Stimulated activated naive B cell treated with anti-CD40 and anti-IgM and Interleukin-4, amounts not matched to agents 10 μg/mL and 1 μg/mL and 100 μg/mL, for 72 hours (primary cell): ENCODE measurements around the gene SLC43A3.

ENCODE experiments used
- ATAC-seq, 2 donors: fragments of 150-1000 bp; cut with Tn5 transposase; replicated peaks; 2 replicates each; pipeline ENCODE4 v1.10.0; 2021; ENCODE audit warnings: moderate library complexity in 1 of 2
- DNase-seq: peaks from one replicate; pipeline ENCODE4 v3.0.0; 2021
- H3K27ac Mint-ChIP-seq: one replicate; pipeline ENCODE4 v1.8.0; 2022; ENCODE audit warnings: mild to moderate bottlenecking, mixed read lengths
- H3K27me3 Mint-ChIP-seq, 2 donors: one replicate each; pipeline ENCODE4 v1.8.0; 2022; ENCODE audit warnings: mixed read lengths in 2 of 2
- H3K36me3 Mint-ChIP-seq, 2 donors: one replicate each; pipeline ENCODE4 v1.8.0; 2022; ENCODE audit warnings: mixed read lengths in 2 of 2, mild to moderate bottlenecking in 1 of 2
- H3K4me1 Mint-ChIP-seq, 2 donors: one replicate each; pipeline ENCODE4 v1.8.0; 2022; ENCODE audit warnings: mixed read lengths in 2 of 2, mild to moderate bottlenecking in 1 of 2
- H3K4me3 Mint-ChIP-seq, 2 donors: one replicate each; pipeline ENCODE4 v1.8.0; 2022; ENCODE audit warnings: mild to moderate bottlenecking in 2 of 2, mixed read lengths in 2 of 2, moderate library complexity in 1 of 2
- H3K9me3 Mint-ChIP-seq, 2 donors: one replicate each; pipeline ENCODE4 v1.8.0; 2022; ENCODE audit warnings: mixed read lengths in 2 of 2, mild to moderate bottlenecking in 1 of 2

Gene SLC43A3

DNA sequence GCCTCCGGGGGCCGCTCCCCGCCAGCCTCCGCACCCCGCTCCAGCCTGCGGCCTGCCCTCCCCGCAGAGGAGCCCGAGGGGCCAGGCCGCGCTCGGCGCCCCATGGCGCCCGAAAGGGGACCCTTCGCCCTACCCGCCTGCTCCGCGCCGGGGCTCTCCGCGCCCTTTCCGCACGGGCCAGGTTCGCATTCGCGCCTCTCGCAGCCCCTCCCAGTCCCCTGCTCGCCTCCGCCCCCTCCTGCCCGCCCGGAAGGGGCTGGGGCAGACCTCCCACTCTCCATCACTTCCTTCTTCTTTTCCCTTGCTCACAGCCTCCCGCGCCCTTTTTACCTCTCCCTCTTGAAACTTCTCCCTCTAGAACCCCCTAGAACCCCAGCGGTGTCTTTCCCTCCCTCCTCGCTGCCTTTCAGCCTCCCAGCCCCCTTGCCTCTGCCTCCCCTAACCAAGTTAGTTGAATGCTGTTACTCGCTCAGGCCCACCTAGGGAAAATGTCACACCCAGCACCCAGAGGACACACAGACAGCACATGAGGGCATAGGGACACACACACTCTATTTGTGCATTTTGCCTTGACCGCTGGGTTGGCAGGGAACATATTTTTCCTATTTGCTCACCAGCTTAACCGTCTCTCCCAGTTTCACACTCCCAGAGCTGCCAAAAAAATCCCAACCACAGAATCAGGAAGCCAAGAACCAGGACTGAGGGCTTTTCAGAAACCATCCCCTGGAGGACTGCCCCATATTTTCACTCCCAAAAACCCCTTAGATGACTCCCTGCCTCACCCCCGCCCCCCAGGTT lies at the start of gene SLC43A3:
SLC43A3 (minus strand) TSS at position 193 of the 798 bp plus-strand sequence. CDS start 949 bp downstream, outside the sequence.
- DNase-seq: peak; percentile 76
- Mint-ChIP-seq H3K4me1 (peaks cover 40 to 61% of the 10 kb centered on the region in 2 donors), H3K27me3 (no peaks in the 10 kb centered on the region), H3K9me3 (no peaks in the 10 kb centered on the region), H3K36me3 (peaks cover 24 to 43% of the 10 kb centered on the region in 2 donors), H3K27ac (peak within 1 kb of the TSS; percentile 97), H3K4me3 (peak within 1 kb of the TSS; percentile 87 to 92)
- peak; percentile 60 to 68 for ATAC-seq

DNA sequence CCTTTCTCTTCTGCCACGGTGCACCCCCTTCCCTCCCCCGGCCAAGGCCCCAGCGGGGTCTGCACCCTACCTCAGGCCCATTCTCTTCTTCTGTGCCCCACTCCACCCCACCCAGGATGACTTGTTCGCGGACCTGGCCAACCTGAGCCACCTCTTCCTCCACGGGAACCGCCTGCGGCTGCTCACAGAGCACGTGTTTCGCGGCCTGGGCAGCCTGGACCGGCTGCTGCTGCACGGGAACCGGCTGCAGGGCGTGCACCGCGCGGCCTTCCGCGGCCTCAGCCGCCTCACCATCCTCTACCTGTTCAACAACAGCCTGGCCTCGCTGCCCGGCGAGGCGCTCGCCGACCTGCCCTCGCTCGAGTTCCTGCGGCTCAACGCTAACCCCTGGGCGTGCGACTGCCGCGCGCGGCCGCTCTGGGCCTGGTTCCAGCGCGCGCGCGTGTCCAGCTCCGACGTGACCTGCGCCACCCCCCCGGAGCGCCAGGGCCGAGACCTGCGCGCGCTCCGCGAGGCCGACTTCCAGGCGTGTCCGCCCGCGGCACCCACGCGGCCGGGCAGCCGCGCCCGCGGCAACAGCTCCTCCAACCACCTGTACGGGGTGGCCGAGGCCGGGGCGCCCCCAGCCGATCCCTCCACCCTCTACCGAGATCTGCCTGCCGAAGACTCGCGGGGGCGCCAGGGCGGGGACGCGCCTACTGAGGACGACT lies 49.3 kb upstream of the SLC43A3 start:
- peak overlapping the region; percentile 81 to 82 for H3K4me3 Mint-ChIP-seq
- no peaks in the 10 kb centered on the region for H3K36me3 Mint-ChIP-seq
- H3K27ac Mint-ChIP-seq: peak overlapping the region; percentile 16
- H3K4me1 Mint-ChIP-seq: peaks cover 33 to 60% of the 10 kb centered on the region in 2 donors
- DNase-seq (no peak), ATAC-seq (peak; percentile 46 to 52)
- peaks cover 25 to 29% of the 10 kb centered on the region in 2 donors for H3K27me3 Mint-ChIP-seq
- no peaks in the 10 kb centered on the region for H3K9me3 Mint-ChIP-seq

DNA sequence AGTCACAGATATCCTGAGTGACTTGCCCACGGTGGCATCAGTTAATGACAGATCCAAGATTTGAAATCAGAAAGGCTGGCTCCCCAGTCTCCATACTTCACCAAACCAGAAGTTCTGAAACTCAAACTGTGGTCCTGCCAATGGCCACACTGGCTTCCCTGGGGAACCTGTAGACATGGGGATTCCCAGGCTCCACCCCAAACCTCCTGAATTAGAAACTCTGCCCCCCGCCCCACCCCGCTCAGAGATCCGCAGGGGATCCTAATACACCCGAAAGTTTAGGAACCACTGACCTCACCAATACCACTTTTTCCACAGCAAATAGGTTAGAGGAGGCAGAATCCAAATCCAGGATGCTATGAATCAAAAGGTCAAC lies 48.7 kb upstream of the SLC43A3 start:
- Mint-ChIP-seq H3K4me1 (peaks cover 33 to 60% of the 10 kb centered on the region in 2 donors), H3K27ac (peak overlapping the region; percentile 16), H3K4me3 (peak overlapping the region; percentile 81 to 82), H3K36me3 (no peaks in the 10 kb centered on the region), H3K9me3 (no peaks in the 10 kb centered on the region), H3K27me3 (peaks cover 23 to 29% of the 10 kb centered on the region in 2 donors)
- ATAC-seq: peak; percentile 38 to 45
- no peak for DNase-seq

DNA sequence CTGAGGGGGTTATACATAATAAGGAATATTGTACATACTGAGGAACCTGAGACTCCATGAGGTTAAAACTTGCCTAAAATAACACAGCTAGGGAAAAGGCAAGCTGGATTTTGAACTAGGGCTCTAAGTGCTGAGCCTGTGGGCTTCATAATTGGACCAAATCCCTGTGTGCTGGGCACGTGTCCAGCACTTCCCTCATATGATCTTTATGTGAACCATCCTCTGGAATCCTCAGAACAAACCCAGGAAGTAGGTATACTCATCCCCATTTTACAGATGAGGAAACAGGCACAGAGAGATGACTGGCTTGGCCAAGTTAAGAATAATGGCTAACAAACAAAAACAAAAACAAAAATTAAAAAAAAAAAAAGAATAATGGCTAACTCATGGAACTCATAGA lies 48.3 kb upstream of the SLC43A3 start:
- Mint-ChIP-seq H3K36me3 (no peaks in the 10 kb centered on the region), H3K27me3 (peaks cover 23 to 29% of the 10 kb centered on the region in 2 donors), H3K4me3 (no peak overlapping the region), H3K9me3 (no peaks in the 10 kb centered on the region), H3K27ac (no peak overlapping the region), H3K4me1 (peaks cover 32 to 57% of the 10 kb centered on the region in 2 donors)
- DNase-seq (no peak), ATAC-seq (no peak)

DNA sequence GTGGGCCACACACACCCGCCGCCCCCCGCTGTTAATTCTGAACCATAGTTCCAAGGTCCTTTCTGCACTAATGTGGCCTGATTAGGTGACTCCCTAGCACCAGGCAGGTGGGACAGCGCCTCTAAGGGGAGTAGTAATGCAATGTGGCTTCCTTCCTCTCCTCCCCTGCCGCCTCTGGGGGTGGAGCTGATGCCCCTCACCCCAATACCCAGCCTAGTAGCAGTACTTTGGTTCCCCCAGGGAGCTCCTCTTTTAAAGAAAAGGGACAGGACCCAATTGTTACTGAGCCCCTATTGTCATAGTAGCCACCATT lies 47.8 kb upstream of the SLC43A3 start:
- H3K27me3 Mint-ChIP-seq: peaks cover 23 to 29% of the 10 kb centered on the region in 2 donors
- no peak overlapping the region for H3K4me3 Mint-ChIP-seq
- H3K4me1 Mint-ChIP-seq: peaks cover 30 to 54% of the 10 kb centered on the region in 2 donors
- no peaks in the 10 kb centered on the region for H3K36me3 Mint-ChIP-seq
- H3K27ac Mint-ChIP-seq: no peak overlapping the region
- H3K9me3 Mint-ChIP-seq: no peaks in the 10 kb centered on the region
- no peak for DNase-seq
- ATAC-seq: no peak

DNA sequence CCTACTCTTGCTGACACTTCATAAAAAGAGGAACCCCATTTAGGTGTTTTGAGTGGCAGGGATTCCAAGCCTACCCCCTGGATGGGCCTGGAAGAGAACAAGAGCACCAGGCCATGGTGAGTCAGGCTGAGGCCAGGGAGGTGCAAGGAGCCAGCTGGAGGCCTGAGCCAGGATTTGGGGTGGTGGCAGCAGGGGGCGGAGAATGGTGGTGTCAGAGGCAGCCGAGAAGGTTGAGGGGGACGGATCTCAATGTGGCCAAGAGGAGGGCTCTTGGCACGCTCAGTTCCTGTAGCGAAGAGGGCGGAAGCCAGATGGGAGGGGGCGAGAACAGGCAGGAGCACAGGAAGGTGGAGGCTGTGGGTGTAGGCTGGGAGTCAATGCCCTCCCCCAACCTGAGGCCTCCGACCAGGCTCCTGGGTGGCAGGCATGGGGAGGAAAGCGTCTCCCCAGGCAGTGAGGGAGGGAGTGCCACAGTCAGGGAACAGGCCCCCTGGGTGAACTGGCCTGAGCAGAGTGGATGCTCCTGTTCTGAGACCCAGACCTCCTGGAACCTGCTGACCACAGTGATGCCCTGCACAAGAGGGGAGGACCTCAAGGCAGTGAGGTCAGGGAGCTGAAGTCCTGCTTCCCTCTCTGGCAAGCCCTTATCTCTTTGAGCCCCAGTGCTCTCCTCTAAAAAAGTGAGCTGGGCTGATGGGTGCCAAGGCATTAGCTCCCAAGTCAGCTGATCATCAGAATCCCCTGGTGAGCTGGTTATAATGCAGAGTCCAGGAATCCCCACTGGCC lies 47.3 kb upstream of the SLC43A3 start:
- H3K27me3 Mint-ChIP-seq: peaks cover 18 to 29% of the 10 kb centered on the region in 2 donors
- peak; percentile 28 to 44 for ATAC-seq
- no peaks in the 10 kb centered on the region for H3K36me3 Mint-ChIP-seq
- peak overlapping the region; percentile 2 to 57 for H3K4me3 Mint-ChIP-seq
- H3K27ac Mint-ChIP-seq: peak overlapping the region; percentile 84
- DNase-seq: no peak
- H3K4me1 Mint-ChIP-seq: peaks cover 25 to 49% of the 10 kb centered on the region in 2 donors
- no peaks in the 10 kb centered on the region for H3K9me3 Mint-ChIP-seq

DNA sequence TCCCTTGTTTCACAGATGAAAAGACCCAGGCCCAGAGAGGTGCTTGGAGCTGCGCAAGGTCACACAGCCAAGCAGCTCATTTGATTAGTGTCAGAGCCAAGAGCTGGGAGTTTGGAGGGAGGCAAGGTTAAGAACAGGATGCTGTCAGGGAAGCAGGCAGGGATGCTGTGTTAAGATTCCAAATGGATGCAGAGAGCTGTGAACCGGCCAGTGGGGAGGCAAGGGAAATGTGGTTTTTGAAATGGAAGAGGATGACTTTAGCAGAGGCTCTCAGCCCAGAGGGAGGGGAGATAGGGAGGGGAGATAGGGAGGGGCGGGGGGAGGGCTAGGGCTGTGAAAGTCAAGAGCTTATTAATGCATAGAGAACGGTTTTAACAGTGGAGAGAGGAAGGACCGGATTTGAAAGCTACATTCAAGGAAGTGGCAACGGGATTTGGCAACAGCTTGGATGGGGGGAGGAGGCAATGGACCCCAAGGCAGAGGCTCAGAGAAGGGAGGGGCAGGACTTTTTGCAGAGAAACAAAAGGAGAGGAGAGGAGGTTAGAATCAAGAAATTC lies 46.4 kb upstream of the SLC43A3 start:
- Mint-ChIP-seq H3K27ac (peak overlapping the region; percentile 42), H3K27me3 (peaks cover 18 to 29% of the 10 kb centered on the region in 2 donors), H3K36me3 (no peaks in the 10 kb centered on the region), H3K4me3 (no peak overlapping the region), H3K9me3 (no peaks in the 10 kb centered on the region), H3K4me1 (peaks cover 25 to 48% of the 10 kb centered on the region in 2 donors)
- no peak for ATAC-seq
- no peak for DNase-seq

DNA sequence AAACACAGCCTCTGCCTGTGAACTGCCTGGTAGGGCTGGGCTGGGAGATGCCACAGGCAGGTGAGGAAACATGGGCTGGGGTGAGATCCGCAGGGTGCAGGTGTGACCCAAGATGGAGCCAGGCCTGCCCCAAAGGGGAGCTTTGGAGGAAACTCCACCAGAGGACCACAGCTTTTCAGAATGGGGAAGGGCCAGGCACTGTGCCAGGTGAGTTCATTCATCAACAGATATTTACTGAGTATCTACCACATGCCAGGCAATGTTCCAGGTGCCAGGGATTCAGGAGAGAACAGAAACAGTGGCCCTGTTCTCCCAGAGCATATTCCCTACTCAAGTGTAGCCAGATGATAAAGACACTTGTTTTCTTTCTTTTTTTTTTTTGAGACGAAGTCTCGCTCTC lies 44.6 kb upstream of the SLC43A3 start:
- Mint-ChIP-seq H3K36me3 (no peaks in the 10 kb centered on the region), H3K4me1 (peaks cover 20 to 35% of the 10 kb centered on the region in 2 donors), H3K4me3 (no peak overlapping the region), H3K27ac (no peak overlapping the region), H3K27me3 (peaks cover 12 to 13% of the 10 kb centered on the region in 2 donors), H3K9me3 (no peaks in the 10 kb centered on the region)
- no peak for ATAC-seq
- DNase-seq: no peak

DNA sequence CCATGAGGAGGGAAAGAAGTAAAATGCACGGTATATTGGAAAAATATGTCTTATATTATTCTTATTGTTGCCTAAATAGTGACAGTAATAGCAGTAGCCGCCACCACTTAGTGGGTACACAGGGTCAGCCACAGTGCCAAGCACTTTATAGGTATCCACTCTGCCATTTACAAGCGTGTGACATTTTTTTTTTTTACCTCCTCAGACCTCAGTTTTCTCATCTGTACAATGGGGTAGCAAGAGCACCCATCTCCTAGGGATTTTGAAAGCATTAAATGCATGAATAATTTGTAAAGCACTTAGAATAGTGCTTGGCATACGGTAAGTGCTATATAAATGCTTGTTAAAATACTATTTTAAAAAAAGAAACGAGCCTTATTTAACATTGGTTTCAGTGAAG lies 42.3 kb upstream of the SLC43A3 start:
- peaks cover 11 to 13% of the 10 kb centered on the region in 2 donors for H3K4me1 Mint-ChIP-seq
- no peaks in the 10 kb centered on the region for H3K36me3 Mint-ChIP-seq
- DNase-seq: no peak
- peaks cover 6 to 12% of the 10 kb centered on the region in 2 donors for H3K27me3 Mint-ChIP-seq
- no peak for ATAC-seq
- H3K9me3 Mint-ChIP-seq: no peaks in the 10 kb centered on the region
- no peak overlapping the region for H3K27ac Mint-ChIP-seq
- H3K4me3 Mint-ChIP-seq: no peak overlapping the region

DNA sequence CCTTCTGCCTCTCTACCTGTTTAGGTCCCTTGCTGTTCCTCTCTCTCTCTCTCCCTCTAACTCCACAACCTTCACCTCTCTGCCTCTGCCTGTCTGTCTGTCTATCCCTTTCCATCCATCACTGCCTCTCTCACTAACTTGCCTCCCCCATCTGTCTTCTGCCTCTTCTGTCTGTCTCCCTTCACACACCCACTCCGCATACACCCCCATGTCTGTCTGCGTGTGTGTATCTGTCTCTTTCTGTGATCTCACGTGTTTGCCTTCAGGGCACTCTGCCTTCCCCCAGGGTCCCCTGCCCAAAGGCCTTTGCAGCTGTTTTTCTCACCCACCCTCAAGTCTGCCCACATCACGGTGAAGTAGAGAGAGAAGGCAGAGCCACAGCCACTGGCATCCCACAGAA lies 41.4 kb upstream of the SLC43A3 start:
- no peak overlapping the region for H3K27ac Mint-ChIP-seq
- ATAC-seq: no peak
- H3K36me3 Mint-ChIP-seq: no peaks in the 10 kb centered on the region
- no peak overlapping the region for H3K4me3 Mint-ChIP-seq
- peaks cover 0 to 6% of the 10 kb centered on the region in 2 donors for H3K27me3 Mint-ChIP-seq
- no peak for DNase-seq
- no peaks in the 10 kb centered on the region for H3K9me3 Mint-ChIP-seq
- peaks cover 3% of the 10 kb centered on the region in 2 donors for H3K4me1 Mint-ChIP-seq

DNA sequence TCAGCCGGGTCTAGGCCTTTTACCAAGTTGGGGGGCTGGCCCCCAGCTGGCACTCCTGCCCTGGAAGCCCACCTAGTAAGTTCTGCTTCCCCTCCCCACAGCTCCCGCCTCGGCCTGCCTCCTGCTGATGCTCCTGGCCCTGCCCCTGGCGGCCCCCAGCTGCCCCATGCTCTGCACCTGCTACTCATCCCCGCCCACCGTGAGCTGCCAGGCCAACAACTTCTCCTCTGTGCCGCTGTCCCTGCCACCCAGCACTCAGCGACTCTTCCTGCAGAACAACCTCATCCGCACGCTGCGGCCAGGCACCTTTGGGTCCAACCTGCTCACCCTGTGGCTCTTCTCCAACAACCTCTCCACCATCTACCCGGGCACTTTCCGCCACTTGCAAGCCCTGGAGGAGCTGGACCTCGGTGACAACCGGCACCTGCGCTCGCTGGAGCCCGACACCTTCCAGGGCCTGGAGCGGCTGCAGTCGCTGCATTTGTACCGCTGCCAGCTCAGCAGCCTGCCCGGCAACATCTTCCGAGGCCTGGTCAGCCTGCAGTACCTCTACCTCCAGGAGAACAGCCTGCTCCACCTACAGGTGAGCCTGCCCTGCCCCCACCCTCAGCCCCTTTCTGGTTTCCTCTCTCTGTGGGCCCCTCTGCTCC lies 40.7 kb upstream of the SLC43A3 start:
- Mint-ChIP-seq H3K36me3 (no peaks in the 10 kb centered on the region), H3K27ac (no peak overlapping the region), H3K4me1 (peaks cover 0 to 1% of the 10 kb centered on the region in 2 donors), H3K4me3 (no peak overlapping the region), H3K27me3 (peaks cover under 1 to 5% of the 10 kb centered on the region in 2 donors), H3K9me3 (no peaks in the 10 kb centered on the region)
- ATAC-seq (no peak), DNase-seq (no peak)

DNA sequence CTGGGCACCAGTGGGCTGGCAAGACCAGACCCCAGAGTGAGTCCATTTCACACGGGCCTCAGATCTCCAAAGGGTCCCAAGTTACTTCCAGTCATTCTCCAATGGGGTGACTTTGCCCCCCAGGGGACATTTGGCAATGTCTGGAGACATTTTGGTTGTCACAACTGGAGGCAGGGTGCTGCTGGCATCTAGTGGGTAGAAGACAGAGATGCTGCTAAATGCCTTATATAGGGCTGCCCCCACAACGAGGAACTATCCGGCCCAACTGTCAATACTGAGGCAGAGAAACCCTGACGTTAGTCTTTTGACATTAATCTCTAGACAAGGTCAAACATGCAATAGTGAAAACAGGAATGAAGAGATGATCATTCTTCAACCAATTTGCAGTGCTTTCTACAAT lies 39.8 kb upstream of the SLC43A3 start:
- Mint-ChIP-seq H3K36me3 (no peaks in the 10 kb centered on the region), H3K4me1 (no peaks in the 10 kb centered on the region), H3K9me3 (no peaks in the 10 kb centered on the region), H3K4me3 (no peak overlapping the region), H3K27me3 (peaks cover 10 to 11% of the 10 kb centered on the region in 2 donors), H3K27ac (no peak overlapping the region)
- DNase-seq: no peak
- ATAC-seq: no peak

DNA sequence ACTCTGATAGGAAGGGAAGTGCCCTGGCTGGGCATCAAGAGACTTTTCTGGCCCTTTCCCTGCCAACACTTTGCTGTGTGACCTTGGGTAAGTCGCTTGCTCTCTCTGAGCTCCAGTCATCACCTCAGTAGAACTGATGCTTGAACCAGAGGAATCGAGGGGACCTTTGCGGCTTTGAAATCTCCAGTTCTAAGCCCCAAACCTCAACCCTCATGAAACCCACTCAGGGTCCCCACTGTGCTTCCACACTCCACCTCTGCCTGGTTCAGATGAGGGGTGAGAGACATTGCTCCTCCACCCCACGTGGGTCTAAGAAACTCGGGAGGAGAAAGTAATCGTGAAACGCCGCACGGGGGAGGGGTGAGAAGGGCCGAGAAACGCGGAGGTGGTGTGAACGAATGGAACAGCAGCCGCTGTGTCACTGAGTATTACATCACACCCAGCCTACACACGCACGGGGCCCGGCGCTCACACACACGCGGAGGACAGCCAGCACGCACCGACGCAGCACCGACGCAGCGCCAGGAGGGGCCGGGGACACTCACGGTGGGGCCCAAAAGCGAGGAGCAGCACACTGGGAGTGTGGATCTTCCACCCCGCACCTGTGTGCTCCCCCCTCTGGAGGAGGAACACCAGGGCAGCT lies 37.7 kb upstream of the SLC43A3 start:
- Mint-ChIP-seq H3K9me3 (no peaks in the 10 kb centered on the region), H3K4me1 (peaks cover 5 to 7% of the 10 kb centered on the region in 2 donors), H3K36me3 (no peaks in the 10 kb centered on the region), H3K4me3 (no peak overlapping the region), H3K27ac (no peak overlapping the region), H3K27me3 (peaks cover 28% of the 10 kb centered on the region in 2 donors)
- DNase-seq (no peak), ATAC-seq (no peak)
